DOHH2 (cell line): ENCODE data around the gene TCEAL7.

Experiments
- H3F3A ChIP-seq: fragments of 200-600 bp; sonication (generic), shearing (Covaris generic); 2 replicates; pipeline ENCODE4 v1.6.0; 2016; ENCODE audit warnings: antibody characterized with exemption, mild to moderate bottlenecking; ENCODE audit not compliant: control insufficient read depth, insufficient read depth
- H3K27ac ChIP-seq: fragments of 200-600 bp; sonication (generic); 2 replicates; pipeline ENCODE4 v1.5.1; 2014; ENCODE audit warnings: low read depth, mild to moderate bottlenecking, low read length, moderate library complexity
- H3K27me3 ChIP-seq: fragments of 200-600 bp; sonication (generic); 2 replicates; pipeline ENCODE4 v1.6.1; 2014; ENCODE audit warnings: mild to moderate bottlenecking, low read length, mixed read lengths; ENCODE audit not compliant: control insufficient read depth
- H3K36me3 ChIP-seq: fragments of 200-600 bp; sonication (generic); 2 replicates; pipeline ENCODE4 v1.6.1; 2014; ENCODE audit warnings: mild to moderate bottlenecking, low read length, moderate library complexity, mixed read lengths; ENCODE audit not compliant: control insufficient read depth
- H3K4me1 ChIP-seq: fragments of 200-600 bp; sonication (generic); 2 replicates; pipeline ENCODE4 v1.6.1; 2014; ENCODE audit warnings: mild to moderate bottlenecking, low read length, mixed read lengths; ENCODE audit not compliant: control insufficient read depth
- H3K4me2 ChIP-seq: fragments of 200-600 bp; sonication (generic); 2 replicates; pipeline ENCODE4 v1.6.0; 2014; ENCODE audit warnings: mild to moderate bottlenecking, low read length, moderate library complexity
- H3K4me3 ChIP-seq: fragments of 200-600 bp; sonication (generic); 2 replicates; pipeline ENCODE4 v1.5.1; 2014; ENCODE audit warnings: mild to moderate bottlenecking, low read length, mixed read lengths
- H3K79me2 ChIP-seq: fragments of 200-600 bp; sonication (generic); 2 replicates; pipeline ENCODE4 v1.6.1; 2014; ENCODE audit warnings: mild to moderate bottlenecking, low read length, mixed read lengths; ENCODE audit not compliant: control insufficient read depth
- H3K9me2 ChIP-seq: fragments of 200-600 bp; sonication (generic); replicated peaks from 2 replicates; pipeline ENCODE4 v1.6.1; 2014; ENCODE audit warnings: mild to moderate bottlenecking, low read length, mixed read lengths; ENCODE audit not compliant: control insufficient read depth
- H3K9me3 ChIP-seq: fragments of 200-600 bp; sonication (generic); 2 replicates; pipeline ENCODE4 v1.6.1; 2014; ENCODE audit warnings: antibody characterized with exemption, low read length, mixed read lengths; ENCODE audit not compliant: control insufficient read depth, insufficient read depth
- H4K20me1 ChIP-seq: fragments of 200-600 bp; sonication (generic); 2 replicates; pipeline ENCODE4 v1.6.0; 2014; ENCODE audit warnings: low read depth, mild to moderate bottlenecking, antibody characterized with exemption, low read length, moderate library complexity; ENCODE audit not compliant: control insufficient read depth, insufficient read depth
- CTCF ChIP-seq: fragments of 200-600 bp; sonication (generic); IDR thresholded peaks from one replicate; pipeline ENCODE4 v1.5.1; 2014; ENCODE audit warnings: antibody characterized with exemption, mild to moderate bottlenecking, low read depth, low read length; ENCODE audit not compliant: poor library complexity, severe bottlenecking
- EZH2phosphoT487 ChIP-seq: fragments of 200-600 bp; sonication (generic); IDR thresholded peaks from 2 replicates; pipeline ENCODE4 v1.6.1; 2017; ENCODE audit warnings: borderline replicate concordance, mild to moderate bottlenecking, antibody characterized with exemption, low read length, moderate library complexity, mixed read lengths

Gene TCEAL7

GRCh38 chrX:103347682-103348397, 17.8 kb downstream of the TCEAL7 start:
- Histone ChIP-seq H3K4me1 (no peaks in the 10 kb centered on the region), H3K27ac (no peak overlapping the region), H4K20me1 (no peaks in the 10 kb centered on the region), H3K36me3 (no peaks in the 10 kb centered on the region), H3K79me2 (no peaks in the 10 kb centered on the region), H3K27me3 (no peaks in the 10 kb centered on the region), H3K9me2 (no peaks in the 10 kb centered on the region), H3K4me3 (no peak overlapping the region), H3K9me3 (no peaks in the 10 kb centered on the region), H3F3A (no peaks in the 10 kb centered on the region), H3K4me2 (no peak overlapping the region)
- TF ChIP-seq CTCF (no peak), EZH2phosphoT487 (no peak)

- no peak for TF ChIP-seq EZH2phosphoT487
- TF ChIP-seq CTCF = no peak
- Histone ChIP-seq H3K4me2 (peak within 1 kb of the TSS; percentile 6; the same call in 1 of the 2 replicates), H3K27ac (no peak within 1 kb of the TSS)
Measured at GRCh38 chrX:103356130-103356798, 26.2 kb downstream of the TCEAL7 start, which contains the start of gene TCEAL9. TCEAL9 (plus strand) TSS chrX:103356506; CDS start chrX:103357685, 1,179 bp downstream.

GRCh38 chrX:103356858-103357257, 26.8 kb downstream of the TCEAL7 start:
- no peaks in the 10 kb centered on the region for H3K36me3 ChIP-seq
- H3K4me2 ChIP-seq = peak overlapping the region; percentile 6; the same call in 1 of the 2 replicates
- no peak overlapping the region for H3K4me3 ChIP-seq
- H3K9me3 ChIP-seq = no peaks in the 10 kb centered on the region
- no peaks in the 10 kb centered on the region for H4K20me1 ChIP-seq
- H3F3A ChIP-seq = no peaks in the 10 kb centered on the region
- no peaks in the 10 kb centered on the region for H3K4me1 ChIP-seq
- TF ChIP-seq CTCF (no peak), EZH2phosphoT487 (no peak)
- H3K79me2 ChIP-seq = no peaks in the 10 kb centered on the region
- no peaks in the 10 kb centered on the region for H3K9me2 ChIP-seq
- H3K27ac ChIP-seq = no peak overlapping the region
- H3K27me3 ChIP-seq = peaks cover 12% of the 10 kb centered on the region

More at GRCh38 chrX:103356130-103356798, 26.2 kb downstream of the TCEAL7 start, which contains the start of gene TCEAL9:
- no peaks in the 10 kb centered on the region for H3K9me3 ChIP-seq
- no peaks in the 10 kb centered on the region for H4K20me1 ChIP-seq
- no peaks in the 10 kb centered on the region for H3K4me1 ChIP-seq
- no peaks in the 10 kb centered on the region for H3K36me3 ChIP-seq
- H3K27me3 ChIP-seq = peaks cover 12% of the 10 kb centered on the region
- H3K79me2 ChIP-seq = no peaks in the 10 kb centered on the region
- no peaks in the 10 kb centered on the region for H3K9me2 ChIP-seq
- no peak within 1 kb of the TSS for H3K4me3 ChIP-seq
- no peaks in the 10 kb centered on the region for H3F3A ChIP-seq
